GM21737 (cell line): ENCODE data around the gene MAGEB18.

Experiments
- ATAC-seq: cut with Tn5 transposase; IDR thresholded peaks from one replicate; pipeline ENCODE4 v1.9.1; 2021; ENCODE audit warnings: mild to moderate bottlenecking, moderate library complexity; ENCODE audit not compliant: unreplicated experiment

The MAGEB18 gene

DNA sequence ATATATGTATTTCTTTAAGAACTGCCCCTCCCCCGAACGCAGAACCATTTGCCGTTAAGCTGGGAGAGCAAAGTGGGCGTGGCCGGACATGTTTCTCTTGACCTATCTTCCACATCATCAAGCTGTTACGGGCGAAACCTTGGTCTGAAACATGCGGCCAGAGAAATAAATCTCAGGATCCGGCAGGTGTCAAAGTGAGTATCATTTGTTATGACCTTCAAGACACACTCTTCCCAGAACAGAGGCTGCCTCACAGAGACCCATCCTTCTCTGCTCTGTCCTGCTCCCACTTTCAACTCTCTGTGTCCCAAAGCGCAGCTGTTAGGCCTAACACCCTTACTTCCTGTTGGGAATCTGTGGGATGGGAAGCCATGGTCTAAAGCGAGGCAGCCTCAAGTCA is at the start of gene MAGEB18:
Gene MAGEB18 (plus strand): TSS at position 70 of the 400 bp plus-strand sequence. CDS start 643 bp downstream, outside the sequence.
- no peak for ATAC-seq

DNA sequence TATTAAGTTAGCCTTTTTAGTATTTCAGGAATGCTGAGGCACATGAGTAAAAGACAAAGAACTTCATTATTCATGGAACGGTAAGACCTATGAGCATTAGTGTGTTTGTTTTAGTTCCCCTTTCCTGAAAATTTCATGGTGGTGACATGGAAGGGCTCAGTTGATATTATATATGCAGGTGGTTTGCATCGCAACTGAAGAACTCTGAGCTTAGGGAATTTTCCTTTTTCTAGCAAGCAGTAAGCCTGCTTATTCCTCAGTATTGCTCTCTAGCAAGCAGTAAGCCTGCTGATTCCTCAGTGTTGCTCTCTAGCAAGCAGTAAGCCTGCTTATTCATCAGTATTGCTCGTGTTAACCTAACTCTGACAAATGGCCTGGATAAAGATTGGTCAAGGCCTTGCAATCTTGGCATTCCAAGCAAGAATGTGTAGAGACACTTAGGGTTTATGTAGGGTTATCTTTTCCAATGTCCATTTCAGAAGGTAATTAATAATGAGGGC is 37.7 kb upstream of the MAGEB18 start:
- no peak for ATAC-seq

DNA sequence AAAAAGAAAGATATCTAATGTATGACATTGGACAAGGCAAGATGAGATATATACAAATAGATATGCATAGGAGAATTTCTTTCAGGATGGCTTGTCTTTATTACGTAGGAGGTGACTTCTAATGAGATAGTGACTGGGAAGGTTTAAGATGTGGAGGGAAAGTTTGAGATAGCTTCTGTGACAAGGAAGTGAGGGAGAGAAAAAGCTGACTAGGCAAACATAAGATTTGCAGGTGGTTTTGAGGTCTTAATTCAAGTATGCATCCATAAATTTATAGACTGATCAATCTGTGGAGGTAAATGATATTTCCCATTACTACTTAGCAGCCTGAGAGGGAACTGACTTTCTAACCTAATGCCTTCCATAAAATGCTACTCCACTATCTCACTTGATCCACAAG is 29.0 kb upstream of the MAGEB18 start:
- no peak for ATAC-seq

DNA sequence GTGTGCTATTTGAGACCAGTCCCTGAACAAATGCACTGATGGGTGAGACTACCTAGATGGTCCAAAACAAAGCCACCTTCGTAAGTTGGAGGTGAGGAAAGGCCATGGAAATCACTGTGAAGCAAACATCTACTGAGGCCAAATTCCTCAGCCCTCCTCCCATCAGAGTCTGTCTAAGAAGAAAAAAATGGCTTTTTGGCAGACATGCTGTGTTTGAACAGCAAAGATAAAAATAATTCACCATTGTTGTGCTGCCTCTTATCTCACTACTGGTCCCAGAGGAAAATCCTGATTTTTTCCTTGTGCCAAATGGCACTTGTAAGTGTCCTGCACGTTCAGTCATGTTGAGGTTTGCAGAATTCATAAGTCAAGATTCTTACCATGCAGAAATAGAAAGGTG is 7.9 kb downstream of the MAGEB18 start:
- ATAC-seq = no peak

DNA sequence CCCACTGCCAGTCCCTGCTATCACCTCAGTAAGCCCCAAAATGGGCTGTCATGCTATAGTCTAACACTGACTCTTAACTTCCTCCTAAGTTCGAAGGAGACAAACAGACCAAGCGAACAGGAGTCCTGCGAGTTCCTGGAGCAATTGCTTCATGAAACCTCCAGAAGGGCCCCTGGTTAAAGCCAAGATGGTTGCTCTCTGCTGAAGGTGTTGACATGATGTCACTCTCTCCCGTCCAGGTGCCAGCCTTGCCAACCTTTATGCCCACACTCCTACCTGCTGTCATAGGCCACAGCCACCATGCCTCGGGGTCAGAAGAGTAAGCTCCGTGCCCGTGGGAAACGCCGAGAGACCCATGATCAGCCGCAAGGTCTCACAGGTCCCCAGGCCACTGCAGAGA is 22.2 kb downstream of the MAGEB18 start, which contains the start of gene MAGEB6B:
Gene MAGEB6B (plus strand): TSS at position 301 of the 400 bp plus-strand sequence. CDS start 0 bp downstream, at position 301.
- no peak for ATAC-seq
